Body of pancreas (tissue), 4 donors: Measurements from ENCODE around the gene NPW. TPM values are rescaled to one million over a fixed set of nuclear protein-coding genes. Genes with fewer than 3 reads are reported as not detected.

ENCODE experiments used
- ATAC-seq: fragments of 150-250 bp; one replicate; pipeline ENCODE4 v1.9.1; 2016
- DNase-seq, 4 donors: peaks; one replicate each; pipeline ENCODE4 v3.0.0-alpha.2; 2019
- H3K27ac ChIP-seq, 4 donors: fragments of 200-600 bp; sonication (generic); 1 replicate in 3 of 4; 2 replicates in 1 of 4; pipeline versions ENCODE4 v1.5.1 to v1.6.1; 2016 to 2019; ENCODE audit warnings: mild to moderate bottlenecking in 1 of 4, mixed read lengths in 1 of 4, moderate library complexity in 1 of 4
- H3K27me3 ChIP-seq, 2 donors: fragments of 200-600 bp; sonication (generic); one replicate each; pipeline ENCODE4 v1.6.0; 2016; ENCODE audit warnings: mild to moderate bottlenecking in 1 of 2
- H3K36me3 ChIP-seq, 2 donors: fragments of 200-600 bp; sonication (generic); replicated peaks in 1 of 2; 2 replicates each; pipeline ENCODE4 v1.5.1; 2016; ENCODE audit warnings: low read depth in 2 of 2; ENCODE audit not compliant: insufficient read depth in 1 of 2
- H3K4me1 ChIP-seq: fragments of 200-600 bp; sonication (generic); one replicate; pipeline ENCODE4 v1.6.0; 2016
- H3K4me3 ChIP-seq, 2 donors: fragments of 200-600 bp; sonication (generic); 1 replicate in 1 of 2; 2 replicates in 1 of 2; pipeline ENCODE4 v1.5.1; 2016 to 2019
- H3K9me3 ChIP-seq, 3 donors: fragments of 200-600 bp; sonication (generic); 1 replicate in 2 of 3; 2 replicates in 1 of 3; pipeline ENCODE4 v1.5.1; 2016
- CTCF ChIP-seq, 7 experiments: fragments of 450-650 bp in 4 of 7; fragments of 200-600 bp in 3 of 7; sonication (generic) in 3 of 7; IDR thresholded peaks; one replicate each; pipeline ENCODE4 v1.5.1; 2016 to 2019; ENCODE audit warnings: antibody characterized with exemption in 7 of 7
- POLR2A ChIP-seq, 3 donors: fragments of 450-650 bp; IDR thresholded peaks; one replicate each; pipeline ENCODE4 v1.6.1; 2016; ENCODE audit warnings: antibody characterized with exemption in 3 of 3, mild to moderate bottlenecking in 2 of 3
- WGBS, 2 donors: methylation state at CpG; one replicate each; pipeline ENCODE4 v1.1.5; 2017; 5-methylcytosine and 5-hydroxymethylcytosine counted together
- intact Hi-C: fragments of 100-400 bp; cut with DNase I; formaldehyde crosslinking; loops from one replicate; pipeline ENCODE4 v1.15.1; 2023
- total RNA-seq, 2 donors: library from RNA; depleted of rRNA; stranded (reverse); fragments of >200 nt; gene quantifications; one replicate each; pipeline ENCODE4 v1.1.0, GENCODE V29; 2016

Gene NPW
- total RNA-seq, 2 donors from 2014 or later = not detected

GRCh38 chr16:2056681-2057407, 37.3 kb downstream of the NPW start:
- H3K4me1 ChIP-seq = peaks cover 8% of the 10 kb centered on the region
- 90 to 91% methylated on average over 2 to 17 of the region's 19 CpGs for WGBS, 2 donors
- TF ChIP-seq POLR2A (IDR thresholded peaks at IDR 0.05) = no peak
- TF ChIP-seq CTCF (IDR thresholded peaks at IDR 0.05) = no peak
- DNase-seq (no peak), ATAC-seq (no peak)
- no peak overlapping the region for H3K27ac ChIP-seq
- H3K36me3 ChIP-seq = peaks cover 0 to 2% of the 10 kb centered on the region in 2 donors
- no peaks in the 10 kb centered on the region for H3K27me3 ChIP-seq
- no peaks in the 10 kb centered on the region for H3K9me3 ChIP-seq
- intact Hi-C loops = no loop called here
- no peak overlapping the region for H3K4me3 ChIP-seq

- H3K27ac ChIP-seq = no peak overlapping the region
- no peaks in the 10 kb centered on the region for H3K27me3 ChIP-seq
- peaks cover 0 to 2% of the 10 kb centered on the region in 2 donors for H3K36me3 ChIP-seq
- intact Hi-C loops = no loop called here
- 90 to 92% methylated on average over 9 to 10 of the region's 10 CpGs for WGBS, 2 donors
- DNase-seq = no peak
- peaks cover 8% of the 10 kb centered on the region for H3K4me1 ChIP-seq
- no peak for ATAC-seq
- no peaks in the 10 kb centered on the region for H3K9me3 ChIP-seq
- no peak overlapping the region for H3K4me3 ChIP-seq
- TF ChIP-seq CTCF (IDR thresholded peaks at IDR 0.05) (no peak), POLR2A (IDR thresholded peaks at IDR 0.05) (no peak)
Measured at GRCh38 chr16:2057438-2057837, 37.9 kb downstream of the NPW start.

- TF ChIP-seq CTCF (IDR thresholded peaks at IDR 0.05) (no peak), POLR2A (IDR thresholded peaks at IDR 0.05) (no peak)
- Histone ChIP-seq H3K27ac (no peak overlapping the region), H3K4me3 (no peak overlapping the region), H3K4me1 (peaks cover 8% of the 10 kb centered on the region), H3K36me3 (peaks cover 0 to 2% of the 10 kb centered on the region in 2 donors), H3K9me3 (no peaks in the 10 kb centered on the region), H3K27me3 (no peaks in the 10 kb centered on the region)
- WGBS, 2 donors = 82% methylated on average over 10 to 13 of the region's 13 CpGs
- DNase-seq (no peak), ATAC-seq (no peak)
- intact Hi-C loops = no loop called here
Measured at GRCh38 chr16:2058420-2058819, 38.8 kb downstream of the NPW start.

GRCh38 chr16:2058872-2059271, 39.3 kb downstream of the NPW start:
- 94 to 98% methylated on average over 10 of the region's 10 CpGs for WGBS, 2 donors
- no peak overlapping the region for H3K4me3 ChIP-seq
- no peak for TF ChIP-seq POLR2A (IDR thresholded peaks at IDR 0.05)
- TF ChIP-seq CTCF (IDR thresholded peaks at IDR 0.05) = no peak
- intact Hi-C loops = no loop called here
- no peak overlapping the region for H3K27ac ChIP-seq
- no peak for DNase-seq
- no peak for ATAC-seq
- H3K27me3 ChIP-seq = no peaks in the 10 kb centered on the region
- no peaks in the 10 kb centered on the region for H3K9me3 ChIP-seq
- peaks cover 8% of the 10 kb centered on the region for H3K4me1 ChIP-seq
- H3K36me3 ChIP-seq = peaks cover 0 to 2% of the 10 kb centered on the region in 2 donors

- Histone ChIP-seq H3K36me3 (peaks cover 0 to 4% of the 10 kb centered on the region in 2 donors), H3K9me3 (no peaks in the 10 kb centered on the region), H3K27ac (no peak overlapping the region), H3K4me1 (no peaks in the 10 kb centered on the region), H3K27me3 (no peaks in the 10 kb centered on the region), H3K4me3 (no peak overlapping the region)
- DNase-seq (no peak), ATAC-seq (no peak)
- TF ChIP-seq CTCF (IDR thresholded peaks at IDR 0.05) (no peak), POLR2A (IDR thresholded peaks at IDR 0.05) (no peak)
- intact Hi-C loops = no loop called here
- 78% methylated on average over 14 of the region's 17 CpGs; no CpG with 5 or more reads in 1 of the 2 donors for WGBS, 2 donors
Measured at GRCh38 chr16:2060346-2060745, 40.8 kb downstream of the NPW start.
